K562 (cell line): ENCODE results near the gene NEUROG1.

Source experiments
- ATF7 ChIP-seq: fragments of 450-650 bp; IDR thresholded peaks from 2 replicates; pipeline ENCODE4 v1.7.1; 2014; ENCODE audit warnings: mild to moderate bottlenecking, moderate library complexity
- BACH1 ChIP-seq: fragments of 200-800 bp; sonication (Bioruptor generic); IDR thresholded peaks from 2 replicates; pipeline ENCODE4 v1.6.1; 2016; ENCODE audit warnings: missing genetic modification characterization, missing compliant biosample characterization
- ELF1 ChIP-seq: fragments of 200-800 bp; sonication (Bioruptor generic); IDR thresholded peaks from 2 replicates; pipeline ENCODE4 v1.6.1; 2016; ENCODE audit warnings: missing genetic modification characterization, missing compliant biosample characterization
- GTF2A2 ChIP-seq: IDR thresholded peaks from 2 replicates; pipeline ENCODE4 v1.6.1; 2016; ENCODE audit warnings: mild to moderate bottlenecking, missing genetic modification characterization, missing compliant biosample characterization
- HCFC1 ChIP-seq: IDR thresholded peaks from 2 replicates; pipeline ENCODE4 v1.6.1; 2012; ENCODE audit warnings: low read depth, low read length, improper control_type of control experiment
- SMARCE1 ChIP-seq: fragments of 450-650 bp; IDR thresholded peaks from 2 replicates; pipeline ENCODE4 v1.7.1; 2016; ENCODE audit warnings: mild to moderate bottlenecking
- ZNF23 ChIP-seq: fragments of 250-450 bp; sonication (Bioruptor Pico); IDR thresholded peaks from 2 replicates; pipeline ENCODE4 v1.4.0; 2020; ENCODE audit warnings: mild to moderate bottlenecking
- ZNF592 ChIP-seq: fragments of 450-650 bp; IDR thresholded peaks from 2 replicates; pipeline ENCODE4 v1.6.1; 2017; ENCODE audit warnings: antibody characterized with exemption, mild to moderate bottlenecking

- TF ChIP-seq ATF7 = no peak
- no peak for TF ChIP-seq ZNF23
- TF ChIP-seq ELF1 (tag) = no peak
- no peak for TF ChIP-seq SMARCE1
- no peak for TF ChIP-seq BACH1 (tag)
- TF ChIP-seq GTF2A2 (tag) = no peak
- no peak for TF ChIP-seq HCFC1
- TF ChIP-seq ZNF592 = no peak
These were observed 30.1 kb upstream of the NEUROG1 start for GRCh38 chr5:135565725-135566421.
